Stimulated activated CD8-positive, alpha-beta memory T cell treated with anti-CD3 and anti-CD28 coated beads, Interleukin-12 subunit alpha, Interleukin-12 subunit beta, amount 100 ng/mL, for 4 hours (primary cell): ENCODE measurements around the gene TM4SF5.

Experiments
- DNase-seq: peaks from one replicate; pipeline ENCODE4 v3.0.0-alpha.2; 2020; ENCODE audit warnings: low read depth

The TM4SF5 gene

DNA sequence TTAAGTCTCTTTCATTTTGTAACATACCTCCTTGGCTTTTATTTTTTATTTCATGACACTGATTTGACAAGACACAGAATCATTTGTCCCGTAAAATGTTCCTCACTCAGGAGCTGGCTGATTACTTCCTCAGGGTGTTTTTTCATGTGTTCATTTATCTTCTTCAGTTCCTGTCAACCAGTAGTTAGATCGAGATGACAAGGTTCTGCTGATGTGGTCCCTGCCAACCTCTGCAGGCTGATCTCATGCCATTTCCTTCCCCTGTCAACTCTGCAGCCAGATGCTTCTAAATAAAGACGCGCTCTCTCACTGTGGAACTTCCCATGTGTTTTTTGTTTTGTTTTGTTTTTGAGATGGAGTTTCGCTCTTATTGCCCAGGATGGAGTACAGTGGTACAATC lies 23.8 kb upstream of the TM4SF5 start:
- no peak for DNase-seq

DNA sequence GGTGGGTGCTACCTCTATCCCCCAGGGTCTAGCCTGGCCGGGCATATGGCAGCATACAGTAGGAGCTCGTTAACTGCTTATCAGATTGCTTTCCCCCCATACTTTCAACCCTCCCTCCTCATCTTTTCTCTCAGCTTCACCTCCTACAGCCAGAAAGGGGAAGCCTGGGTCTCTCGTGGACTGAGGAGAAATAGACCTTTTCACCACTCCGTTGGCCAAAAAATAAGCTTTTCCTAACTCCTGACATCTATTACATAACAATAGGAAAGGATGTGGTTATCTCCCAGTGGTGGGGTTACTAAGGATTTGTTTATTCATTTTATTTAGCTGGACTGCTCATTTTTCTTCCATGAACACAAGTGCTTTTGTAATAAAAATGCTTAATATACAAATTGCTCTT lies 23.0 kb upstream of the TM4SF5 start:
- DNase-seq: no peak

DNA sequence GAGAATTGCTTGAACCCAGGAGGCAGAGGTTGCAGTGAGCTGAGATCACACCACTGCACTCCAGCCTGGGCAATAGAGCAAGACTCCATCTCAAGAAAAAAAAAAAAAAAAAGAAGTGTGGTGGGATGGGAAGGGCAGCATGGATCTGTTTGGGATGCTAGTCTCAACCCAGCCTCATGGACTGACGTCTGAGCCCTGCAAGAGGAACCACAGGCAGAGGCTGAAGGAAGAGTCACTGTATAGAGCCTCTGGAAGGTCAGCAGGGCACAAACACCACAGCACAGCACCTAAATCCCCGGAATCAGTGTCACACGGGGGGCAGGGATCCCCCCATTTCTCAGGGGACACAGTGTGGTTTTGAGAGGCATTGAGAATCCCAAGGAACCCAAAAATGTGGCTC lies 21.1 kb upstream of the TM4SF5 start:
- DNase-seq: no peak

DNA sequence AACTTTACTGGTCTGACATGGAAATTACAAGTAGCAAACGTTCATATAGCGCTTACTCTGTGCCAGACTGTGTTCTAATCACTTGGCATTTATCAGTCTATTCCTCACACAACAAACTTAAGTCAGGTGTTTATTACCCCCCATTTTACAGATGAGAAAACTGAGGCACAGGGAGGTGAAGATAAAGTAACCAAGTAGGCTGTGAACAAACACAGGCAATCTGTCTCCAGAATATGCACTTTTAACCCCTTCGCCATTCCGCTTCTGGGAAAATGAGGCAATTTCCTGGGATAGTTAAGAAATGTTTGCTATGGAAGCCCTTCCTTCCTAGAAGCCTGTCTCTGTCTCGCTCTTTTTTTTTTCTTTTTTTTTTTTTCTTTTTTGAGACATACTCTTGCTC lies 19.8 kb upstream of the TM4SF5 start:
- DNase-seq: no peak

DNA sequence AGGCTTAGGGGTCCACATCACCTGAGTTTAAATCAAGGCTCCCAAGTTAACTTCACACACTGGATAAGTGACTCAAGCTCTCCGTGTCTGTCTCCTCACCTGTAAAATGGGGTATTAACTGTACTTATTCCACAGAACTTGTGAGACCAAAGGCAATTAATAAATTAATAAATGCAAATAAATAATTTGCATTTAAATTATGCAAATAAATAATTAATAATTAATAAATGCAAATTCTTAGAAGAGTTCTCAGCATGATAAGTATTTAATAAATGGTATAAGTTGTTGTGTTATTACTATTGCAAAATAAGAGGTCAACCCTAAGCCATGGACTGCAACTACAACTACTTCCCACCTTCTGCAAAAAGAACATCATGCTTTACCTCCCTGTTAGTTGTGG lies 18.3 kb upstream of the TM4SF5 start:
- DNase-seq: no peak

DNA sequence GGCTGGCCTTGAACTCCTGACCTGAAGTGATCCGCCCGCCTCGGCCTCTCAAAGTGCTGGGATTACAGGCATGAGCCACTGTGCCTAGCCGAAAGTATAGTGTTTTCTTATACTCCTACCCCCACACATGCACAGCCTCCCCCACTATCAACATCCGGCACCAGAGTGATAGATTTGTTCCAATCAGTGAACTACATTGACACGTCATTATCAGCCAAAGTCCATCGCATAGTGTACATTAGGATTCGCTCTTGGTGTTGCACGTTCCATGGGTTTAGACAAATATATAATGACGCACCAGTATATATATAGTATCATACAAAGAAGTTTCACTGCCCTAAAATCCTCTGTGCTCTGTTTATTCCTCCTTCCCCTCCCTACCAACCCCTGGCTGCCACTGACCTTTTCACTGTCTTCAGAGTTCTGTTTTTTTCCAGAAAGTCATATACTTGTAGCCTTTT lies 11.9 kb upstream of the TM4SF5 start:
- no peak for DNase-seq

DNA sequence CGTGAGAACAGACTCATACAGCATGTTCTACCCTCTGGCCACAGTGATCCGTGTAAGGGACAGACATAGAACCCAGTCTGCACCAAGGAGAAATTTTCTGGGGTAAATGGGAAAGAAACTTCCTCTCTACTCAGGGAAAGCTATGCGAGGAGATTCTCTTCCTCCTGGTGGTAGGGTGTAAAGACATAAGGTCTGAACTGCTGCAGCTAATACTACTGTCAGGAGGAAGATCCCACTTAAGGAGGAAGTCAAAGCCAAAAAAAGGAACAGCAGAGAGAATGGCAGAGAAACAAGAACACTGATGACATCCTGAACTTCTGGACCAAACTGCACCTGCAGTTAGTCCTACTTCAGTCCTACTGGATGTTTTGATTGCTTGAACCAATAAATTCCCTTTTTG lies 7.1 kb upstream of the TM4SF5 start:
- DNase-seq: no peak

DNA sequence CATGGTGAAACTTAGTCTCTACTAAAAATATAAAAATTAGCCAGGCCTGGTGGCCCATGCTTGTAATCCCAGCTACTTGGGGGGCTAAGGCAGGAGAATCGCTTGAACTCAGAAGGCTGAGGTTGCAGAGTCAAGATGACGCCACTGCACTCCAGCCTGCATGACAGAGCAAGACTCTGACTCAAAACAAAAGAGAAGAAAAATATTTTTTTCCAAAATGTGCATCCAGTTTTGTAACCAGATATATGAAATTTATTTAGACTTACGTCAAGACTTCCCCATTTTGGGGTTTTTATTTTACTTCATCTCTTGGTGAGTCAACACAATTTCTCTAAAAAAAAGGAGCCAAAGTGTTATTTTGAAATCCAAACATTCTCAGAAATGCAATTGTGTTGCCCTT lies 5.5 kb upstream of the TM4SF5 start:
- no peak for DNase-seq

DNA sequence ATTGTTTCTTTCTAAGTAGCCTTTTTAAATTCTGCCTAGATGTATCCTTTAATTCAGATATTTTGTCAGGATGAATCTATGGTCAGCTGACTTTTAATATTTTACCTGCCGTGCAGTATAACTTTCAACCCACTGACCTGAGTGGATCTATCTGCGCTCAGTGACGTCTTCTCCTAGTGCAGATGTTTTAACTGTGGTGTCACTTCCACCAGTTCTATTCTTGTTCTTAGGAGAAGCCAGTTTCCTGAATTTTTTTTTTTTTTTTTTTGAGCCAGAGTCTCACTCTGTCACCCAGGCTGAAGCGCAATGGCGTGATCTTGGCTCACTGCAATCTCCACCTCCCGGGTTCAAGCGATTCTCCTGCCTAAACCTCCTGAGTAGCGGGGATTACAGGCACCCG lies 5.0 kb upstream of the TM4SF5 start:
- no peak for DNase-seq

DNA sequence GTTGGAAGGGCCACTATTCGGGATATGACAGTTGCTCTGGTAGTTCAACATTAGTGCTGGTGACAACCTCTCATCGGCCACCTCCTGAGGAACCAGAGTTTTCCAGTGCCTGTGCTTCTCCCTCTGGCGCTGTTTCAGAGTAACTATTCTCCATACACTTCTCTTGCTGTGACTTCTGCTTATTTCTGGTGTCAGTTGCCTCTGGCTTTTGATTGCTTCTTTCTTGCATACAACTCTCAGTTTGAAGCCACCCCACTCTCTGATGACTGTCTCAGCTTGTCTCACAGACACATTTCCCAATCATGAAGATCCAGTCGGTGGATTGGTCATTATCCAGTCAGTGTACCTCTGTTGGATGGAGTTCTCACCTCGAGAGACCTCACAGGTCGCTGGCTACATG lies 3.4 kb upstream of the TM4SF5 start:
- DNase-seq: no peak

DNA sequence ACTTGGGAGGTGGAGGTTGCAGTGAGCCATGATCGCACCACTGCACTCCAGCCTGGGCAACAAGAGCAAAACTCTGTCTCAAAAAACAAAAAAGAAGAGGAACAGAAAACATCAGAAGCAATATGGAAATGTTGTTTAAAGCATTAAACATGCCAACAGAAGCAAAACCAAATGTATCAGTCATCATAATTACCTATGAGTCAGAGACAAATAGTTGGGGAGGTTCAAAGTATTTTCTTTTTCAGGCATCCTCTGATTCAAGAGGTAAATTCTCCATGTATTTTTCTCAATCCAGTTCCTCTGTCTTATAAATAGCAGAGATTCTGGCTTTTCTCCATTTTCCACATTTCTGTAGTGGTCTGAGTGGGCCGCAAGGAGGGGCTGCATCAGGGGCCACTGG lies 2.1 kb upstream of the TM4SF5 start:
- DNase-seq: no peak

DNA sequence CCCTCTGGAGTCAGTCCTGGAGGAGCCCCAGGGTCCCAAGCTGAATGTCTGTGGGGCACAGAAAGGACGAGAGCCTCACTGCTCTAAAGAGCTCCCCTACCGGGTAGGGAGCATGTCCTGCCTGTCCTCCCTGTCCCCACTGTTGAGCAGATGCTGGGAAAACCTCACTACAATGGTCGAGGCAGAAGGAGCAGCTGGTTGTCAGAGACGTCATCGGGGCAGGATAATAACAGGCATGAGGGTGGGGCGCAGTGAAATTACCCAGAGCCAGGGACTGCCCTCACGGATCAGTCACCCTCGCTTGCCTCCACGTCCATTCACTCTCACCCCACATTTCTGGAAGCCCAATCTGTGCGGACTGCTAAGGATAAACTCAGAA lies 538 bp downstream of the TM4SF5 start:
- DNase-seq: no peak

DNA sequence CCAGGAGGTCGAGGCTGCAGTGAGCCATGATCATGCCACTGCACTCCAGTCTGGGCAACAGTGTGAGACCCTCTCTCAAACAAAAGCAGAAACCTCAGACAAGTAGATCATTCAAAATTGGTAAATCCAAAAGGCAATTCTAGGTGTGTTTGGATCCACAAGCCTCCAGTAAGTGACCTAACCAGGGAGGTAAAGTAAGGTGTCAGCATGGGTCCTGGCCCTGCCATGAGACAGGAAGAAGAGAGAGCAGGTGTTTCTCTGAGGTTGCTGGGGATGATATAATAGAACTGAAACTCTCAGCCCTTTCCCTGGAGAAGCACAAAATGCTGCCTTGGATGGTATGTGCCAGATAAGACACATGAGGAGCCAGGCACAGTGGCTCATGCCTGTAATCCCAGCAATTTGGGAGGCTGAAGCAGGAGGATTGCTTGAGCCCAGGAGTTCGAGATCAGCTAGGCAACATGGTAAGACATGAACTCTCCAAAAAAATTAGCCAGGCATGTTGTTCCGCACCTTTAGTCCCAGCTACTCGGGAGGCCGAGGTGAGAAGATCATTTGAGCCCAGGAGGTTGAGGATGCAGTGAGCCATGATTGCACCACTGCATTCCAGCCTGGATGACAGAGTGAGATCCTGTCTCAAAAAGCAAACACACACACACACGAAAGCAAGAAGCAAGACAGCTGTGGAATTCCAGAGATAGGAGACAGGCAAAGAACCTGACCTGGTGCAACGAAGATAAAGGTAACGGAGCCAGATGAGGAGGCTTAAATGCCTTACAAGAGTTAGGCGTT lies 6.5 kb downstream of the TM4SF5 start:
- no peak for DNase-seq

DNA sequence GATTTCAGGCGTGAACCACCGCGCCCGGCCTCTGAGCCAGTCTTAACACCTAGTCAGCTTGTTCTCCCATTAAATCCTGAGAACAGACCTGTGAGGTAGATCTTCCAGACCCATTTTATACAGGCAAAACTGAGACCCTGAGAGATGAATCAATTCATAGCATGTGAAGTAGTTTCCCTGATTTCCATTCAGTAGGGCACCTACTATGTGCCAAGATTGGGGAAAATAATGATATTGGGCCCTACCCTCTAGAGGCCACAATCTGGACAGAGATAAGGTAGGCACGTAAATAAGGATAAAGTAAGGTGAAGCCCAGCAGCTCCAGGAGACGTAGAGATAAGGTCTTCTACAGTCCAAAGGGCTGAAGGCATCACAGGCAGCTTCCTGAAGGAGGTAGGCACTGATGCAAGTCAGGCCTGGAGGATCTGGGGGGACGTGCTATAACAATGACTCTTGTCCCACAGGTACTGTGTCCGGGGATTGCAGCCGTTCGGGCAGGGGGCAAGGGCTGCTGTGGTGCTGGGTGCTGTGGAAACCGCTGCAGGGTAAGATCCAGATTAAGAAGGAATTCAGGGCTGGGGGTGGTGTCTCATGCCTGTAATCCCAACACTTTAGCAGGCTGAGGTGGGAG lies 8.8 kb downstream of the TM4SF5 start:
- no peak for DNase-seq

DNA sequence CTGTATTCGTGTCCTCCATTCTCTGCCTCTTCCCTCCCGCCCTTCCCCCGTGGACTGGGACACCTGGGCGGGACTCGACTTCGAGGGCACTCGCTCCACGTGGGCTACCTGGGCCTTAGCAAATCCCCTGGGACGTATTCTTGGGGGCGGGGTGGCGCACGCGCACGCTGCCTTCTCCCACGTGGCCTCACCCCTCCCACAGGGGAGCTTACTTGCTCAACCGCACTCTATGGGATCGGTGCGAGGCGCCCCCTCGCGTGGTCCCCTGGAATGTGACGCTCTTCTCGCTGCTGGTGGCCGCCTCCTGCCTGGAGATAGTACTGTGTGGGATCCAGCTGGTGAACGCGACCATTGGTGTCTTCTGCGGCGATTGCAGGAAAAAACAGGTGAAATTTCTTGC lies 11.0 kb downstream of the TM4SF5 start:
- no peak for DNase-seq

DNA sequence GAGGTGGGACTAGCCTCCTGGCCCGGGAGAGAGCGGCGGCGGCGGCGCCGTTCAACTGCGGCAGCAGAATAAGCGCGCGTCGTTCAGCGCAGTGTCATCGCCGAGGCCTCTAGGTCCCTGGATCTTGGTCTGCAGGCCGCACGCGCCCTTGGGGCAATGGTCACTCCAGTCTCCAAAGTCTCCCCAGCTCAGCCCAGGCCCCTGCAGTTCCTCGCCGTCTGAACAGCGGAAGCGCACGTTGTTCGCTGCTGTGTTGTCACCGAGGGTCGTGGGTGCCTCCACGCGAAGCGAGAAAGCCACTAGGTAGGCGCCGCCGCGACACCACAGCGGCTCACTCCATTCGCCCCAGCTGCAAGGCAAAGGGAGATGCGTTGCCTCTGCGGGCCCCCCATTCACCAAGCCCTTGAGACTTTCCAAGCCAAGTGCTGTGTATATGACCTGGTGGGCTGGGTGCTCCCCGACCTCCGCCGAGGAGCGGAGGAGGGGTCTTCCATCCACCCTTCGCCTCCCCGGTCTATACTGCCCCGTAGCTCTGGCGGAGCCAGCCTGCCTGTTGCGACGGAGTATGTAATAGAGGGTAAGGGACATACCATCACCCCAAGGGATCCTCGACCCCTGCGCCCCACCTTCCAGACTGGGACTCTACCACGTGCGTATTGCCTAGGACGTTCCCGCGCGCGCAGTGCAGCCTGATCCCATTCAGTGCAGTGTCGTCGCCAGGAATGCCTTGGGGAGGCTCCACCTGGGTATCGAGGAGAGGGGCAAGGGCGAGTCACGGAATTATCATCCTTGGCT lies 13.8 kb downstream of the TM4SF5 start:
- DNase-seq: no peak

DNA sequence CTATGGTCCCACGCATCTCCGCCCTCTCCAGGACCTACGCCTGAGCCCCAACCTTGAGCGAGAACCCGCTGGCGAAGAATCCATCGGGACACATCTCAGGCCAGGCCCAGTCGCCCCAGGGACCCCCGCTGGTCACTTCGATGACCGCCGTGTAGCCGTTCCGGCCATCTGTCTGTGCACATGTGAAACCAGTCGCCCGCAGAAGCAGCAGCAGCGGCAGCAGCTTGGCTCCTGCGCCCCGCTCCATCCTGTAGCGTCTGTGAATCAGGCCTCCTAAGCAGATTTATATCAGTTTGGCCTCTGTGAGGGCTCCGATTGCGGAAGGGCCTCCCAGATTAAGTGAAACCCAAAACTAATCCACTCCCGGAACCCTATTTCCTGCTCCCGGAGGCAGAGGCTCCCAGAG lies 14.4 kb downstream of the TM4SF5 start, which contains the start of gene VMO1:
TSS of gene VMO1 (minus strand) at position 259 of the 406 bp plus-strand sequence. CDS start at position 247, 12 bp downstream.
- no peak for DNase-seq

DNA sequence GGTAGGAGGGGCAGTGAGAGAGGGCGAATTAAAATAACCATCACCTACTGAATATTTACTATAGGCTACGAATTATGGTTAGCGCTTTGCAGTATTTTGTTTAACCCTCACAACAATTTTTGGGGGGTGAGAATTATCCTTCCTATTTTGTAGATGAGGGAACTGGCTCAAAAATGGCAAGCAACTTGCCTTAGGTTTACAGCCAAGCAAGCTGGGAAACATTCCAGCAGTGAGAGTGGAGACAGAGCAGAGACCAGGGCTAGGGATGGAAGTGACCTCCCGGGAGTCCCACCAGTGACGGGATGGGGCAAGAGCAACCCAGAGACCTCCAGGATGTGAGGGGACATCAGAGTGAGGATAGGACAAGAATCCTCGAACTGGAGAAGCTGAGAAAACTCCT lies 14.8 kb downstream of the TM4SF5 start:
- DNase-seq: no peak

DNA sequence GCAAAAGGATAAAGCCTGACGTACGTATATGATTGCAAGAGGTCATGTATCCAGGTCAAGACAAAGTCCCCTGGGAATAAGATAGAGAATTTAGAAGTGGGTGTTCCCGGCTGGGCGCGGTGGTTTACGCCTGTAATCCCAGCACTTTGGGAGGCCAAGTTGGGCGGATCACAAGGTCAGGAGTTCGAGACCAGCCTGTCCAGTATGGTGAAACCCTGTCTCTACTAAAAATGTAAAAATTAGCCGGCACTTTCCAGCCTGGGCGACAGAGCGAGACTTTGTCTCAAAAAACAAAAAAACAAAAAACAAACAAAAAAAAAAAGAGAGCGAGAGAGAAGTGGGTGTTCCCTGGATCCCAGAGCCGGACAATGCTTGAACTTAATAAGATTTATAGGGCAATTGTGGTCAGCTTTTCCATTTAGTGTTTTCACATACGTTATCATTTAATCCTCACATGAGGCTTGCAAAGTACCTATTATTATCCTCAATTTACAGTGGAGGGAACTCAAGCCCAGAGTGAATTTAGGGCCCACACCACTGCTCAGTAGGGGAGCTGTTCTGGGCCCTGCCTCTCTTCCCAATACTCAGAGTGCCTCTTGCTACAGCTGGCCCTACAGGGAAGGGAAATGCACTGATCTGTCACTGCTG lies 16.6 kb downstream of the TM4SF5 start:
- DNase-seq: no peak

DNA sequence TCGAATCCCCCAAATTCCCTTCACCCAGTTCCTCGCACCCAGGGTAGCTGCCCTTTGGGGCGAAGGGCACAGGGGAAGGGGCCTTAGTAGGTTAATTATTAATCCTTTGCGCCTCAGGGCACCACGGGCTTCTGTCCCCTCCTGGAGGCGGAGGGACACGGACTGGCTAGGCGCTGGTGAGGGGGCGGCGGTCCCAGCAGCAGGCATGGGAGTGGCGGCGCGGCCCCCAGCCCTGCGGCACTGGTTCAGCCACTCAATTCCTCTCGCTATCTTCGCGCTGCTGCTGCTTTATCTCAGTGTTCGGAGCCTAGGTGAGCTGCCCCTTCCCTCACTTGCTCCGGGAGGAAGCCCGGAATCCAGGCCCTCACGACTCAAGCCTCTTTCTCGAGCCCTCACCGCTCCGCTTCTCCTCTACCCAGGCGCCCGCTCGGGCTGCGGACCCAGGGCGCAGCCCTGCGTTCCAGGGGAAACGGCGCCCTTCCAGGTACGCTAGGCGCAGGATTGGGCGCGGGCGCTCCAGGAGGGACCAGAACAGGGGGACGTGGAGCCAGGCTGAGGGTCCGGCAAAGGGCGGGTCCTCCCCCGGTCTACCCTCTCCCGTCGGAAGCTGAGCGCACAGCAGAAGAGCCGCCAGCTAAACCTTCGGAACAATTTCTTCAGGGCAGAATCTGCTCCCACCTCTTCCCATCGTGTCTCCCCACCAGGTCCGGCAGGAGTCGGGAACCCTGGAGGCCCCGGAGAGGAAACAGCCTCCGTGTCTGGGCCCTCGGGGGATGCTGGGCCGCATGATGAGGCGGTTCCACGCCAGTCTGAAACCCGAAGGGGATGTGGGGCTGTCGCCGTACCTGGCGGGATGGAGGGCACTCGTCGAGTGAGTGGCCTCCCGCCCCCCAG lies 17.4 kb downstream of the TM4SF5 start, which contains the start of gene GLTPD2:
TSS of gene GLTPD2 (plus strand) at position 158 of the 894 bp plus-strand sequence. CDS start at position 206, 48 bp downstream.
- no peak for DNase-seq

DNA sequence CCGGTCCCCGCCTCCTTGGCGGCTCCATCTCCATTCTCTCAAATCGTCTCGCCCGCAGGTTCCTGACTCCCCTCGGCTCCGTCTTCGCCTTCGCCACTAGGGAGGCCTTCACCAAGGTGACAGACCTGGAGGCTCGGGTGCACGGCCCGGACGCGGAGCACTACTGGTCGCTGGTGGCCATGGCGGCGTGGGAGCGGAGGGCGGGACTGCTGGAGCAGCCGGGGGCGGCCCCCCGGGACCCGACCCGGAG lies 17.9 kb downstream of the TM4SF5 start:
- no peak for DNase-seq
